NCI-H446 treated with DMSO at 0.1 percent for 48 hours (cell line): ENCODE results near the gene SH3RF3.

Experiments
- DNase-seq: peaks from one replicate; lab custom pipeline; 2025; lab: John Stamatoyannopoulos, UW

Gene SH3RF3

DNA sequence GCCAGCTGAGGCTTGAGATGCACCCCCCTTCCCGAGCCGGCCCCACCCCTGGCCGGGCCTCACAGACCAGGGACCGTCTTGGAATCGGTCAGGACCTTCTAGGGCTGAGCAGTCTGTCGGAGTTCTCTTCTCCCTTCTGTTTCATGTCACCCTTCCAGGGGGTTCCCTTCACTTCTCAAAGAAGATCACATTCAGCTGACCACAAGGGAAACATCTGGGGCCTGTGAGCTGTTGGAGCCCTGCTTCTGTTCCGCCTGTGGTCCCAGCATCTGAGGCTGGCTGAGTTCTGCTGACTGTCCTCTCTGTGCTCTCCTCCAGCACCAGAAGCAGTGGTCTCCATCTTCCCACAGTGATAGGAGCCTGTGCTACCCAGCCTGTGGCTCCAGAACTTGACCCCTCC, 378.2 kb downstream of the SH3RF3 start:
- DNase-seq, result no peak

DNA sequence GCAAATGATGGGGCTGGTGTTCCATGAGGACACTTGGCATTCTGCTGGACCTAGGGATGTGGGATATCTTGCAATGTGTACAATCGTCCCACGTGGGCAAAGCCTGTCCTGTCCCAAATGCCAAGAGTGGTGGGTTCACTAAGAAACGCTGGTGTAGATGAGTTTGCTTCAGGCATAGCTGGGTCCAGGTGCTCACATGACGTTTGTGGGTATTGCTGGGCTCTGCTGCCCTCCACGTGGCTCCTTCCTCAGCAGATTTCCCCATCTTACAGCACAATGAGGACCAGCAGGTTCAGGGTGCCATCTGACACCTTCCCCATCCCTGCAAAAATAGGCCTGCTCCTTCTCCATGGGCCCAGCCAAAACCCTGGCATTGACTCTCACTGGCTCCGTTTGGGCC, 378.8 kb downstream of the SH3RF3 start:
- no peak for DNase-seq

DNA sequence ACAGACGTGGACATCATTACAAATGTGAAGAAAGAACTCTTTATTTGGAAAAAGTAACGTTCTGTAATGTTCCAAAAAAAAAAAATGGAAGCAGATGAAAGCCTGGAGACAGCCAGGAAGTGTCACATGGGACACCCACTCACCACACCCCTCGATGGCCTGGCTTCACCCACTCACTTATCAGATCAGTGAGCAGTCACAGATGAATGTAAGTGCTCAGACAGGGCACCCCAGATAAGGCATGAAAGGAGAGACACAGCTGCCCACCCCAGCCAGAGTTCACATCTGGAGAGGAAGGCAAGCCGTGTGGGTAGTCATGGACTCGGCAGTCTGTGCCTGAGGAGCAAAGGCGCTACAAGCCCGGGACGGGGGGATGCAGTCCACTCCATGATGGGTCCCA, 379.6 kb downstream of the SH3RF3 start:
- no peak for DNase-seq

DNA sequence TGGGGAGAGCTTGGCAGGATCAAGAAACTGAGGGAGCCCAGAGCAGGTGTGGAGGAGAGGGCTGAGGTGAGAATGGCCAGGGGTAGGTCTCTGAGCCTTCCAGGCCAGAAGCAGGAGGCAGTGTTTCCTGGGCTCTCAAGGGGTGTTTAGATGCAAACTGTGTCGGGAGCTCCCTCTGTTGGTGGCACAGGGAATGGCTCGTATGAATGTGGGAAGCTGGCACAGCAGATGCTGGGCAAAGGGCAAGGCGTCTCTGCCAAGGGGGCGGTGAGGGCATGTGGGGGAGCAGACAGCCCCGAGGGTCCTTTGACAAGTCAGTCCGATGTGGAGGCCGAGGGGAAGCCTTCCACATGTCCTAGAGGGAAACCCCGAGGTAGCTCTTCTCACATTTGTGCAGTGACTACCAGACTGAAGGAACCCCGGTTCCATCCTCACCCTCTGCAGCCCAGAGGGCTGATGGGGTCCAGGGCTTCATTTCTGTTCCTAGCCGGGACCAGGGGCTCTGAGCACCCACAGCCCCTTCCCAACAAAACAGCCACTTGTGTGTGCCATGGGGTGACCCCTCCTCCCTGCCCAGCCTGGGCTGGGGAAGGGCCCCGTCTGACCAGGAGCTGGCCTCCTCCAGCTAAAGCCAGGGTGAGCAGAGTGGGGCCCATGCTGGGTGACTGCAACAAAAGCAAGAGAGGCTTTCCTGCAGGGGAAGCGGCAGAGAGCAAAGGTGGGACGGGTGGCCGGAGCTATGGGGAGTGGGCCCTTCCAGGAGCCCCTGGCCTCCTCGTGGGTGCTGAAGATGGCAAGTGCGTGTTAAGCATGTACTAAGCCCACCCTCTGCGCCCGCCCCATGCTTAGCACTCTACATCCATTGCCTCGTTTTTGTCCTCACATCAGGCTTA, 381.4 kb downstream of the SH3RF3 start:
- DNase-seq, result peak; percentile 8

DNA sequence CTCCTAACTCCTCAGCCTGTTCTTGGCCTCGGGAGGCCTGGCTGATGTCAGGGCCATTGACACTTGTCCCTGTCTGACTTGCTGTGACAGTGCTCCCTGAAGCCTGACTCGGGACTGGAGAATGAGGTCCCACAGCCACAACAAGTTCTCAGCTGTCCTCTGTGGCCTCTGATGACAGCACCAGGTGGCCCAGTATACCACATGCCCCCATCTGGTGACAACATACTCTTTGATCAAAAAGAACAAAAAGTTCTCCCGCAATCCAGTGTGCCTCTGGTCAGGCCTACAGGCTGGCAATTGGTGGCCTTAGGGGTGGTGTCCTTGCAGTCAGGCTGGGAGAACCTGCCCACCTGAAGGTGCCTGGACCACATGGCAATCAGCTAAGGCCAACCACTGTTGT, 382.2 kb downstream of the SH3RF3 start:
- DNase-seq, result no peak

DNA sequence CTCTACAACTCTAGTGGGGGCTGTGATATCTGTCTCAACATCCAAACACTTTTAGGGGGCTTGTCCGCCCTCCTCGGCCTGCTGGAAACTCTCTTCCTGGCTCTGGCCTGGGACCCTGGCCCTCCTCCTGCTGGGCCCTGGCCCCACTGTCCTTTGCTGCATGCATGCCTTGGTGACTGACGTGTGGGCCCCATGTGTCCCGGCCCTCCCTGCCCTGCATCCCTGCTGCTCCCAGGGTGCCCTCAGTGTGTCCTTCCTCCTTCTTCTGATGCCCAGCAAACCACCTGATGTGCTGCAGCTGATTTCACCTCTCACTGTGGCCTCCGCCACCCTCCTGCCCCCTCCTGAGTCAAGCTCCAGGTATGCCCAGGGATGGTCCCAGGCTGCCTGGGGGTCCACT, 383.1 kb downstream of the SH3RF3 start:
- no peak for DNase-seq

DNA sequence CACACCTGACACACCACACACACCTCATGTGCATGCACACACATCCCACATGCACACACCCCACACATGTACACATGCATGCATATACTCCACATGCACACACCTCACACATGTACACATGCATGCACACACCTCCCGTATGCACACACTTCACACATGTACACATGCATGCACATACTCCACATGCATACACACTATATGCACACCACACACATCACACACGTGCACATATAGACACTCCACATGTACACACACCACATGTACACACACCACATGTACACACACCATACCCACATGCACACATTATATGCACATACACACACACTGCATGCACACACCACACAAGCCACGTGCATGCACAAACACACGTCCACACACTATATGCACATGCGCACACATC, 384.2 kb downstream of the SH3RF3 start:
- no peak for DNase-seq

DNA sequence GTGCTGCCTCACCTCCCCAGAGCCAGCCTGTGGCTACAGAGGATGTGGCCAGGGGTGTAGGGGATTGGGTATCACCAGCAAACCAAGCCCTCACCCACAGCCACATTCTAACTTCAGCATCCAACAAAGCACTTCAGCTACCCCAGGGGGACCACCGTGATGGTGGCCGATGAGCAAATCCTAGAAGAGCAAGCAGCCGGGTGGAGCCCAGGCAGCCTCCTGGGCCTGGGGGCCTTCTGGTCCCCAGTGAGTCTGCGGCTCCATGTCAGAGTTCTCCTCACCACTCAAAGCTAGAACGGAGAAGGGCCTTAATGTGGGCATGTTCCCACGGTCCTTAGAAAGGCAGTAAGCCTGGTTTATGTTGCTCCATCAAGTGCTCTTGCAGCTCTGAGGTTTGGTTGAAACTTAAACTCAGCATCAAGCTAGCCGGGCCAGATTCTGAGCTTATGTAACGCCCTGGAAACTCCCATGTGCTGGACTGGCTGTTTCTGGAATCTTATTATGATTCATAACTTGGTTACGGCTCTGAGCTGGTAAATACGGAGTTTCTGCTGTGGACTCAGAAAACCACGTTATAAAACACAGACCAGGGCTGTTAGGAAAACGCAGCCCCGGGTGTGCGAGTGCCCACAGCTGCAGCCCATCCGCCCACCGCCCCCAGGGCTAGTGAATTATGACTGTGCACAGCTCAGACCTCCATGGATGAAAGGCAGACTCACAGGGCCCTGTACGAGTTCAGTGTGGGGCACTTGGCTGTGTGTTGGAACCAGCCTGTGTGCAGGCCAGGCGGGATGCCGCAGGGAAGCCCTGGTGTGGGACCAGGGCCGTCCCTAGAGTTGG, 385.0 kb downstream of the SH3RF3 start:
- no peak for DNase-seq

DNA sequence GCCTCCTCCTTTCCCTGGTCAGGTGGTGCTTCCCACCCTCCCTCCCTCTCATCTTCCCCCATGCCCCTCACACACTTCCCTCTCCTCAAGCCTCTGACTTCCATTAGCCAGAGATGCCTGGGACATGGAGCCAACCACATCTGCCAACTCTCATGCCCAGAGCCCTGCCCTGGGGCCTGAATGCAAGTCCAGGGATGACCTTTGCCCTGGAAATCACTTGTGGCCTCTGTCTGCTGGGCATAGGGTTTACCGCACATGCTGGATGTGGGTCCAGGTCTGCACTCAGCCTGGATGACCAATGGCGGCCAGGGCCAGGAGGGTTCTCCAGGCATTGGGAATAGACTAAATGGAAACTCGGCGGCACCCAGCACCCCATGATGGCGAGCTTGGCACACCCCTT, 385.9 kb downstream of the SH3RF3 start:
- no peak for DNase-seq

DNA sequence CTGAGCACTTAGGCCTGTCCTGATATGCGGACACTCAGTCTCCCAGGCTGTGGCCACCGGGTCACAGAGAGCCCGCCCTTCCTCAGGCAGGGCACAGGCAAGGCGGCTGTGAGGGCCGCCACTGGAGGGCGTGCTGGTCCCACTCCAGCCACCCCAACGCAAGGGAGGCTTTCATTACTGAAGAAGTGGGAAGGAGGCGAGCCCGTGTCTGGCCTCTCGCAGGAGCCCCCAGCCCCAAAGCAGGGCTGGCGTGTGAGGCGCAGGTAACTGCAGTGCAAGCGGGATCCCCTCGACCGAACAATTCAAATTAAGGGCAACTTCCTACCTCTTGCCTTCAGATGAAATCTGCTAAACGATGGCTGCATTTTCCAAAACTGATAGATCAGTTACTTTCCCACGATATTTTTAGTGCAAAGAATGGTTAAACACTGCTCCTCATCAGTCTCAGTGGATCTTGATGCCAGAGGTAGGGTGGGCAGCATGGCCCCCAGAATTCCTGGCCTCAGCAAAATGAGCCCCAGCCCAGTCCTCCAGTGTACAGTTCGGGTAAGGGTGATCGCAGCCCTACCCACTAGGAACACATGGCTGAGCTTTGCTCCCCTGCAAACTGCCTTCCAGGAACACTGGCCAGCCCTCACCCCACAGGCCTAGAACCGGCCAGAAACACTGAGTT, 387.6 kb downstream of the SH3RF3 start:
- DNase-seq, result no peak

DNA sequence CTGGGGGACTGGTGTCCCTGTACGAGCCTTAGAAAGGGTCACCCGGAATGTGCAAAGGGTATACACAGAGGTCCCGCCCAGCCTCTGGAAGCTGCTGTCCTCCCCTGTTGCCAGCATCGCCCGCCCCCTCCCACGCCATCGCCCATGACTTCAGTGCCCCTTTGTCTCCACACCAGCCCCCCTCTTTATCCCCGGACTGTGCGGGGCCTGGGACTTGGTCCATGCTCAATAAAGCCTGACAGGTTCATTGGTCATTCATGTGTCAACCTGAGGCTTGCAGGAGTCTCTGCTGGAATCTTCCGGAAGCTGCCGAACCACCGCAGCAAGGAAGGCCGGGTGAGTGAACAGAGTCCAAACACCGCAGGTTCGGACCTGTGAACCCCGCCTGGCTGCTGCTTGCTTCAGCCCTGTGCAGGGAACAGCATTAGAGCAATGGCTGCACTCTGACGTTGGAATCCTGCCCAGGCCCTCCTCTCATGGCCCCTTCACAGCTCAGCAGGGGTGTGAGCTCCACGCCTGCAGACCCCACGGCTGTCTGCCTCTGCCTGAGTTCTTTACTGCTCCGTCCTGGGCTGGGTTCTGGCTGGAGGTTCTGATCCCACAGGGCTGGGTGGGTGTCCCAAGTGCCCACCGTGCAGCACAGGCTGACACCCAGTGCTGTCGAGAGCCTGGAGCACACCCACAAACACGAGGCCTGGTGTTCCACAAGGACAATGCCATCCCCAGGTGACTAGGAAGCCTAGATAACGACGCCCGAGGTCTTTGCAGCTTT, 388.3 kb downstream of the SH3RF3 start:
- DNase-seq, result no peak

DNA sequence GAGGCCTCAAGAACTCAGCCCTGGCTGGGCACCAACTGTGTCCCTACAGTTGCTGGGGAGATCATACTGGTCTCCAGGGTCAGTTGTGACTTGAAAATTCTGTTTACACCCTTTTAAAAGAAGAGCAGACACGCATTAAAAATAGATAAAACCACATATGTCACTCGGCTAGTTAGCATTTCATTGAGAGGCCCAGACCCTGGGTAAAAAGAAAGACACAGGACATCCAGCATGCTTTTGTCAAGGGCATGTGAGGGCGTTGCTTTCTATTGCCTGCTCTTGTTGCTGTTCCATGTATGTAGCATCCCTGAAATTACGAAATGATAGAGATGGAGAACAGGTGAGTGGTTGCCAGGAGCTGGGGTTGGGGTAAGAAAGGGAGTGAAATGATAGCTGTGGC, 390.5 kb downstream of the SH3RF3 start:
- no peak for DNase-seq

DNA sequence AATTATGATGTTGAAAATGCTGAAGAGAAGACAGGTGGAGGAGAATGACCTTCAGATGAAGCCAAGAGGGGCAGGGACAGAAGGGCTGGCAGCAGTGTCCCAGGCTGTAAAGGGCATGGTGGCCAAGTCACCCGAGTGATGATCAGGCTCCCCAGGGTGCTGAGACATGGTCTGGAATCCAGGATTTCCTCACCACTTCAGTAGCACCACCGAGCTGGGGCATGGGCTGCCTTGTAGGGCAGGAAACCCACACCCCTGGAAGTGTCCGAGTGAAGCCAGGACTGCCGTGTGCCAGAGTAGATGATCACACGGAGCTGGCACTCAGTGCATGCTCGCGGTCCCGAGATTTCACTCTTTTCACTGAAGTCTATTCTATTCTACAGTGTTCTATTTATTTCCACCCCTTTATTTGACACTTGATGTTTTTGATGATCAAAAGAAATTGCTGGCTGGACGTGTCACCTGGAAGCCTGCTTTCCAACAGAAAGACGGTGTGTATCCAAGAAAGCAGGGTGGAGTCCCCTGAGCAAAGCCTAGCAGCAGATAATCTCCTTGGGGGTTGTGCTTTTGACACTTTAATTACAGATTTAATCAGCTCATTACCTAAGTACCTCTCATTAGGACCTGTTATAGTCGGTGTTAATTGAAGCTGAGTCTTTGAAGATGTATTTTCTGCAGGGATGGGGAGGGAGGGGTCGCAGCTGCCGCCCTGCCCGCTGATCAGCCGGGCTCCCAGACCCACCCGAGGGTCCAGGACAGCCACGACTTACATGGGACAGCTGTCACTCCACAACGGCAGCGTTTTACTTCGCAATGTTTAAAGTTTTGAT, 392.4 kb downstream of the SH3RF3 start:
- no peak for DNase-seq

DNA sequence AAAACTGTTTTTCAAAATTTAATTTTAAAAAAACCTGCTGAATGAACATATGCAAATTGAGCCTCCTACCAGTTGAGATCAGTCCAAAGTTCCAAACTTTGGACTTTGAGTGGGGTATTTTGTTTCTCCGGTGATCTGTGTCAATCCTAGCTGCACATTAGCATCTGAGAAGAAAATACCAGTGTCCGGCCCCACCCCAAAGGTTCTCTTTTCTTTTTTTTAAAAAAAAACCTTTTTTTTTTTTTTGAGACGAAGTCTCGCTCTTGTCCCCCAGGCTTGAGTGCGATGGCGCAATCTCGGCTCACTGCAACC, 393.0 kb downstream of the SH3RF3 start:
- DNase-seq, result no peak

DNA sequence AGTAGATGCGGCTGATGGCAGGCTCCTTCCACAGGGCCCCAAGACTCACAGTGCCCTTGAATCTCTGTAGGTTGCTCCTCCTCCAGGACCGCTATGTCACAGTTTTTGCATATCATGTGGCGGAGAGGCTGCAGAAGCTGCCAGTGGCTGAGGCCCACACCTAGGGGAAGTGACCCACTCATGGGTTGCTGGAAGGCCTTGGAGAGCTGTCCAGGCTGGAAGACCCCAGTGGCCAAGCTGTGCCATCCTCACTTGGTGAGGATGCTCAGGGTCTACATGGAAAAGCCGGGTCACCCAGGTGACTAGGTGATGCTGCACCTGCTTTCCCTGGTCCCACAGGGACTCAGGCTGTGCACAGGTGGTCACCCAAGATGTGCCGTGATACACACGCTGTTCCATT, 394.1 kb downstream of the SH3RF3 start:
- no peak for DNase-seq

DNA sequence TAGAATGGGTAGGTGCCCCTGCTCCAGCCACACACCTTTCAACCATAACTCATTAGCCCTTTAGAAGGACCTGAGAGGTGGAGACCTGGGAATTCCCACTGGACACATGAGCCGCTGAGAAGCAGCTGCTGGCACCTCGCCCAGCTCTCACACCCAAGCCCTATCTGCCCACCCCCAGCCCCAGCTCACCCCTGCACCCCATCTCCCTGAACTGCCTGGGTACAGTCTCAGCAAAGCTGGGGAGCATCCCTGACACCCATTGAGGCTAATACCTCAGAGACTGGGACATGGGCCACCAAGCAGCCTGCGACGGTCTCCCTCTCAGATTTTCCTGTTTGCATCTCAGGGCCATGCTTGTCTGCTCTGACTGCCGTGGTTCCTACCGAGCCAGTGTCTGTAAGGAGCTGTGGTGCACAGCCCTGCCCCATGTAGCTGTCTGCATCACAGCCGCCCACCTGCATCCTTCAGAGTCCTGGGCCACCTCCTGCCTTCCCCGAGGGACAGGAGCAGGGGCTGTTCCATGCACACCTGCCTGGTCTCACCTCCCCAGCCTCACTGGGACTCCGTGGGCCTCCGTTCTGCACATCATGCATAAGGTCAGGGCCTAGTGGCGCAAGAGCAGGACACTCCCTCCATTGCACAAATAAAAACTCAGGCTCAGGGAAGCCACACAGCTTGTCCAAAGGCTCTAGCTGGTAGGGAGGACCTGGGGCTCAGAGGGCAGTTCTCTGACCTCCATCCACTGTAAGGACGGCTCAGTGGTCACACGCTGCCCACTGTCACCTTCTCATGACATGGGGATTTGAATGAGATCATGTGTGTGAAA, 394.7 kb downstream of the SH3RF3 start:
- no peak for DNase-seq

DNA sequence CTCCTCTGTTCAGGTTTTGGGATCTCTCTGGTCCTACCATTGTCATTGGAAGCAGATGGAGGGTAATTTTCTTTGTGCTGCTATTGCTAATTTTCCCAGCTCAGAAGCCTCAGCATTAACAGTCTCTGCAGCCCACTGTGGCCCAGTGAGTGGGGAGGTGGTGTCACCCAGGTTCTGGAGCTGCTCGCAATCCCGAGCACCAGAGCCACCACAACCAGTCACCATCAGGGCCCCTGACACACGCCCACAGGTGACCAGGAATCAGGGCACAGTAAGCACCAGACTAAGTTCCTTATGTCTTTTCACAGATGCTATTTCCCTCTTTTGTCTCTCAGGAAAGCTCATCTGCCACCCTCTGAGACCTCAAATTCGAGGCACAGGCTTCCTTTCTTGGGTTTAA, 396.8 kb downstream of the SH3RF3 start:
- DNase-seq, result no peak

DNA sequence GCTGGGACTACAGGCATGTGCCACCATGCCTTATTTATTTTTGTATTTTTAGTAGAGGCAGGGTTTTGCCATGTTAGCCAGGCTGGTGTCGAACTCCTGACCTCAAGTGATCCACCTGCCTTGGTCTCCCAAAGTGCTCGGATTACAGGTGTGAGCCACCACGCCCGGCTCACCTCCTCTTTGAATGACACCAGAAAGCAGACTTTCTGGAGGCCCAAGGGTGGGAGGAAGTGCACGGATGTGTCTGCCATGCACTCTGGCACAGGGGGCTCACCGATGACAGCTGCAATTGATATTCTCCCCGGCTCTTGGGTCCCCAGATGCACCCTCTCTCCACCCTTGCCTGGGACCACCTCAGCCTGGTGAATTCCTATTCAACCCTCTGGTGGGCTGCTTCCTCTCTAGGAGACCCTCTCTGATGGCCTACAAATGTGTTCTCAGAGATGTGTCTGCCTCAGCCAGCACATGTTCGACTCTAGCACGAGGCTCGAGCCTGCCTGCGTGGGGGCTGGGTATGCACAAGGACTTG, 397.5 kb downstream of the SH3RF3 start:
- DNase-seq, result no peak

DNA sequence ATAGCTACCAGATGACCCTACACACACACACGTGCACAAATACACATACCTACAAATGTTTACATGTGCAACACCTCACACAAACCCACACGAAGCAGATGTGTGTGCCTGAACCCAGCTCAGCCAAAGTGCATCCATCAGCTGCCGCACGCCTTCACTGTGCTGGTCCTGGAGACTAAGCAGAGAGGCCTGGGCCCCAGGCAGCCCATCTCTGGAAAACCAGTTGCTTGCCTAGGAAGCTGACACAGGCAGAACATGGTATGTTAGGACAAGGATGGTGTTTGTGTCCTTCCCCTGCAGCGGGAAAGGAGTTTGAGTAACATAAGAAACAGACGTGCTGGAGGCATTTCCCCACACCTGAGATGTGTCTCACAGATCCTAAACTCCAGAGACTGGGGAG, 398.1 kb downstream of the SH3RF3 start:
- DNase-seq, result no peak
